Fibroblast of upper back skin (primary cell): ENCODE measurements around the gene CLEC18A.
"Not testable (repeated sequence)": the region's sequence is repeated elsewhere in the genome, so short reads cannot be mapped to it uniquely, and the experiment has no call there.

Experiments
- DNase-seq: peaks from one replicate; pipeline ENCODE4 v3.0.0-alpha.2; 2013

Gene CLEC18A

DNA sequence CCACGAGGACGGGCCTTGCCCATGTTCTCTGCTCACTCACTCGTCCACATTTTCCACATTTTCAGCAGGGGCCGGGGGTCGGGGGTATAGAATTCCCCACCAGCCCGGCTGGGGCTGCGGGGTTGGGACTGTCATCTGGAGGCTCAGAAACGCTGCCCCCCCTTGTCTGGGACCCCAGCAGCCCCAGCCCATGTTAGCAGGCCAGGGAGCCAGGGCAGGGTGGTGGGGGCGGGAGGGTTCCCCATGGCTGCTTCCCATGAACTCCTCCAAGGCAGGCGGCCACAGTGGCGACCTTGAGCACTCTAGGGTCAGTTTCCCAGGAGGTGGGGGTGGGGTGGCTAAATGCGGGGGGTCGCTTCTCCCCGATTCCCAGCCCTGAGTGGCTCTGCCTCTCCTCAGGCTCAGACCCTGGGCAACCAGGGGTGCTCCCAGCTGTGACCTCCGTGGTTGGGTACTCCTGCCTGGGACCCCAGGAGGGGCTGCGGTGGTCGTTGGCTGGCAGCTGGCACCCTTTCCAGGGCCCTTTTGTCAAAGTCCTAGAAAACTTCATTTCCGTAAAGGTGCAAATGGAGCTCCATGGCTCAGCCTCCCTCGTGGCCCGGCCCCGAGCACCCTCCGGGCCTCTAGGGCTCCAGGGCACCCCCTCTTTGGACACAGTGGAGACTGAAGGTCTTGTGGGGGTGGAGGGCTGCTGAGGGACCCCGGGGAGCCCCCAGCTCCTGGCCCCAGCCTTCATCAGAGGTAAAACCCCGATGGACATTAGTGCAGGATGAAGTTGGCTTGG, 1.6 kb downstream of the CLEC18A start:
- not testable (repeated sequence) for DNase-seq

DNA sequence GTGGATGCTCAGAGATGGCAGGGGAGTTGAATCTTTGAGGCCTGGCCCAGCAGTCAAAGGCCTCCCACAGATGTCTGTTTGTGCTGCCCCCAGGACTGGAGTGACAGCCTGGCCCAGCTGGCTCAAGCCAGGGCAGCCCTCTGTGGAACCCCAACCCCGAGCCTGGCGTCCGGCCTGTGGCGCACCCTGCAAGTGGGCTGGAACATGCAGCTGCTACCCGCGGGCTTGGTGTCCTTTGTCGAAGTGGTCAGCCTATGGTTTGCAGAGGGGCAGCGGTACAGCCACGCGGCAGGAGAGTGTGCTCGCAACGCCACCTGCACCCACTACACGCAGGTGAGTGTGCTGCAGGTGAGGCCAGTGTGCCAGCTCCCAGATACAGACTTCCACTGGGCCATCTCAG, 3.1 kb downstream of the CLEC18A start:
- DNase-seq: not testable (repeated sequence)

DNA sequence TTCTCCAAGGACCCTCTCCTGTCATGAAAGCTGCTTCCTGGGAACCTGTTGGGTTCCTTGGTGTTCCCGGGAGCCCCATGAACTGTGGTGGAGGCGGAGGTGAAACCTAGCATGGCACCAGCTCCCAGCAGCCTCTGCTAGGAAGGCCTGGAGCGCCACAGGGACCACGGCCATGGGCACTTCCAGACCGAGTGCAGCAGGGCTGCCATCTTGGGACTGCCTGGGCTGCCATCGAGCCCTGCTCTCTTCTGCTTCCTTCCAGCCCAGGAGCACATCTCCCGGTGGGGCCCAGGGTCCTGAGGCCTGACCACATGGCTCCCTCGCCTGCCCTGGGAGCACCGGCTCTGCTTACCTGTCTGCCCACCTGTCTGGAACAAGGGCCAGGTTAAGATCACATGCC, 12.2 kb downstream of the CLEC18A start:
- DNase-seq: not testable (repeated sequence)

DNA sequence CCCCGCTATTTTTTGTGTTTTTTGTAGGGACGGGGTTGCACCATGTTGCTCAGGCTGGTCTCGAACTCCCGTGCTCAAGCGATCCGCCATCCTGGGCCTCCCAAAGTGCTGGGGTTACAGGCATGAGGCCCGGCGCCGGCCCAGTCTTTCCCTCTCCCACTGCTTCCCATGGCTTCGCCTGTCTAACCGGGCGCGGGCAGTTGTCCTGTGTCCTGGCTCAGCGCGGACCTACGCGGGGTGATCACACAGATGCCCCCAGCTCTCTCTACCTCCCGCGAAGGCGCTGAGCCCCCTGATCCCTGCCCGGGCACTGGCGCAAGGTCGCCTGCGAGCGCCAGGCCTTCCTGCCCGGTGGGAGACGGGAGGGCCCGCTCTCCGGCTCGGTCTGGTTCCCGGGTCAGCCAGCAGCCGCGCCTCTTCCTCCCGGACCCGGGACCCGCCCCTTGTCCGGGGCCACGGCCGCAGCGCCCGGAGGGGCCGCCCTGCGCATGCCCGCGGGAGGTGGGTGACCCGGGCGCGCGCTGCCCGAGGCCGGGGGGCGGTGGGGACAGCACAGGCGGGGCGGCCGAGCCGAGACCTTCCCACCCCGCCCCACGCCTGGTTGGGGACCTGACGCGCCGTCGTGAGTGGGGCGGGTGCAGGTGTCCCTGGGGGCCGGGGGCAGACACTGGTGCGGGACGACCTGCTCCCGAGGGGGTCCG, 14.0 kb downstream of the CLEC18A start:
- peak; percentile 10 for DNase-seq

DNA sequence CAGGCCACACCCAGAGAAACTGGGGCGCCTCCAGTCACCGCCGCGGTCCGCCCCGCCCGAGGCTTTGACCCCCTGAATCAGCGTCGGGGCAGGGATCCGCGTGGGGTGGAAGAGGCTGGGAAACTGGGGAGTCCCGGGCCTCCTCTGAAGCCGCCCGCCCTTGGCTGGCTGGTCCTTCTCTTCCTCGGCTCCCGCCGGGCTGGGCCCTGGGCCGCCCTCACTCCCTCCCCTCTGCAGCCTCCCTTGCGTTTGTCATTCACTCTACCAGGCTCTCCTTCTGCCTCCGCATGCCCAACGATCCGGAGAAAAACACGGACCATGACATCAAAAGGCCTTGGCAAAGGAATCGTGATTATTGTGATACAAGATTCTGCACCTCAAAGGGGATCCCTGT, 14.5 kb downstream of the CLEC18A start:
- DNase-seq: not testable (repeated sequence)

DNA sequence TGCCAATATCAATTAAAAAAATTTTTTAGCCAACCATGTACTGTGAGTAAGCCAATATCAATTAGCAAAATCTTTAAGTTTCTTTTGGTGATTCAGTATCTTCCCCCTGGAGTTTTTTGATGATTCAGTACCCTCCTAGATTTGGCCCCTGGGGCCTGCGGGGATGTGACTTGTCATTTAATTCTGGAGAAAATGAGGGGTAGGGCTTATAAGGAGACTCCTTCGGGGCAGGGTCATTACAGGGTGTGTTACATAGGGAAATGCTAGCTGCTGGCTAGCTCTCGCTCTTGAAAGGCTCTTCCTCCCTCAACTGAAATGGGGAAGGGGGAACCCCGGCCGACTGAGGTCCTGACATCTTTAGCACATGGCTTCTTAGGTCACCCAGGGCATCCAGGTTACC, 16.6 kb downstream of the CLEC18A start:
- not testable (repeated sequence) for DNase-seq

DNA sequence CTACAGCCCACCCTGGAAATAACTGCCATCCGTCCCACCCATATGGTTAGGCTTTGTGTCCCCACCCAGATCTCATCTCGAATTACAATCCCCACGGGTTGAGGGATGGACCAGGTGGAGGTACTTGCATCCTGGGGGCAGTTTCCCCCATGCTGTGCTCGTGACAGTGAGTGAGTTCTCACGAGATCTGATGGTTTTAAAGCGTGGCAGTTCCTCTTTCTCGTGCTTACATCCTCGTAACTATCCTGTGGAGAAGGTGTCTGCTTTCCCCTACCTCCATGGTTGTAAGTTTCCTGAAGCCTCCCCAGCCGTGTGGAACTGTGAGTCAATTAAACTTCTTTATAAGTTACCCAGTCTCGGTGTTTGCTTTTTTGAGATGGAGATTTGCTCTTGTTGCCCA, 17.0 kb downstream of the CLEC18A start:
- not testable (repeated sequence) for DNase-seq

DNA sequence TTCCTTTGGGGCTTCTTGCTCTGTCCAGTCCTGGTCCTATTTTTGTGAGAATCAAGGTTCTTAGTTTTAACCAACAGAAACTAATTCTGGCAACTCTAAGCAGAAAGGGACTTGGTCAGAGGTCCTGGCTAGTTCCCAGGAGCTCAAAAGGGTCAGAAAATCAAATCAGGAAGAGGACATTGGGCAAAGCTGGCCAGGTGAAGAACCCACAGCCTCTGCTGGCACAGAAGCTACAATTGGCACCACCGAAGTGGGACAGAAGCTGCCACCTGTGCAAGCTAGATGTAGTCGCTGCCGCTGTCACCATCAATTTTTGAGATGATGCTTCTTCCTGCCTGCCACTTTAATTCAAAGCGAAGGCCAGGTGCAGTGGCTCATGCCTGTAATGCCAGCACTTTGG, 18.5 kb downstream of the CLEC18A start:
- DNase-seq: not testable (repeated sequence)

DNA sequence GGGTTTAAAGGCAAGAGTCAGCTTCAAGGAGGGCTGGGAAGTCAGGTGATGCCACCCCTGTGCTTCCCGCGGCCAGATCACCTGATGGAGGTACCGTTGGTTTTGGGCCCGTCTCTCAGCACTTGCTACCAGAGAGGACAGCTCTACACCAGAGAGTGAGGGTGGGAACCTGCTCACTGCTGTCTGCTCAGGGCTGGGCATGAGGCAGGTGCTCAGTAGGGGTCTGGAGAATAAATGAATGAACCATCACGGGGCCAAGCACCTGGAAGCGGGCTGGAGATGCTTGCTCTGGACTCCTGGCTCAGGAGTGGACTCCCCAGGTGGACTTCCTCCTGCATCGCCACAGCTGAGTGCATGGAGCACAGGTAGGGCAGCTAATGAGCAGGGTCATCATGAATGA, 21.0 kb downstream of the CLEC18A start:
- DNase-seq: not testable (repeated sequence)

DNA sequence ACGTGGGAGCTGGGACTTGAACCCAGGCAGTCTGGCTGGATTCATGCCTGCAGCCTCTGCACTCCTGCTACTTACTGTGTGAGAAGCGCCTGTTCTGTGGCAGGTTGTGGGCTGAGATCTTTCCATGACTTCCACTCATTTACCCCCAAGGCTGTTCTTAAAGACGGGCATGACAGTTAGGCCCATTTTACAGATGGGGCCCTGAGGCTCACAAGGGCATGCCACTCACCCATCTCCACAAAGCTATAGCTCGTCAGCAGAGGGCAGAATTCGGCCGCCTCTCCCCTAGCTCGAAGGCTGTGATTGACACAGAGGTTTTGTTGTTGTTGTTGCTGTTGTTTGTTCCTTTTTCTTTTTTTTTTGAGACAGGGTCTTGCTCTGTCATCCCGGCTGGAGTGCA, 21.8 kb downstream of the CLEC18A start:
- DNase-seq: not testable (repeated sequence)

DNA sequence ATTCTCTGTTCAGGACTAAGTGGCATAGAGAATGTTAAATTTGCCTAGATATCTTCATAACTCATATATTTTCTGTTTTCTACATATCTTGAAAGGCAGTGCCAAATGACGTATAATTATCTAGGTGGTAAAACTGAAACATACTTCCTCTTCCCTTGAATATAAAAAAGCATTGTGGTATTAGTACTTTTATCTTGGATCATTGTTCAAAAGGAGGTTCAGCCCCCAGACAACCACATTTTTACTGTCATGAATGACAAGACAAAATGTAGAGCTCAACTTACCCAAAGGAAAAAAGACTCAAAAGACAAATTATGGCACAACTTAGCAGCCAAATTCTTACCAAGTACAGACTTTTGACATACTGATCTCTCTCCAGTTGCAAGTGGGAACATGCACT, 34.1 kb downstream of the CLEC18A start:
- not testable (repeated sequence) for DNase-seq

DNA sequence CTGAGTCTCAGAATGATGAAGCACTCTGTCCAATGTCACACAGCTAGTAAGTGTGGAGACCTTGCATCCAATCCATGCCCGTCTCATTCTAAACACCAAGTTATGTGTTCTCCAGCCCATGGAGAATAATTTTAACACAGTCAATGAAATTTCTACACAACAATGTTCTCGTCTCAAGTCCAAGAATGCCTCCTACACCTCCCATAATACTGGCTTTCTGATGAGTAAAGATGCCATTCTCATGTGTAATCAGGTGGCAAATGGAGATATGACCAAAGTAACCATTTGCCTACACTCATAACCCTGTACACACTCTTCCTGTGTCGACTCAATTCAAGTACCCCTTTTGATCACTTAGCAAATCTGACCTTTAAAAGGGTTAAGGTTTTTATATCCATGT, 46.8 kb downstream of the CLEC18A start:
- not testable (repeated sequence) for DNase-seq

DNA sequence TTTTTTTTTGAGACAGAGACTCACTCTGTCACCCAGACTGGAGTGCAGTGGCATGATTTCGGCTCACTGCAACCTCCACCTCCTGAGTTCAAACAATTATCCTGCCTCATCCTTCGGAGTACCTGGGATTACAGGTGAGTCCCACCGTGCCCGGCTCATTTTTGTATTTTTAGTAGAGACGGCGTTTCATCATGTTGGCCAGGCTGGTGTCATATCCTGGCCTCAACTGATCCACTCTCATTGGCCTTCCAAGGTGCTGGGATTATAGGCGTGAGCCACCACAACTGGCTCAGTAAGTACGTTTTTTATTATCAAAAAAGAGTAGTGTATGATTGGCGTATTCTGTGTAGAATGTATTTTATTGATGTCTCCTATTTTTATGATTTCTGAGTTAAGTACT, 48.7 kb downstream of the CLEC18A start:
- DNase-seq: not testable (repeated sequence)

DNA sequence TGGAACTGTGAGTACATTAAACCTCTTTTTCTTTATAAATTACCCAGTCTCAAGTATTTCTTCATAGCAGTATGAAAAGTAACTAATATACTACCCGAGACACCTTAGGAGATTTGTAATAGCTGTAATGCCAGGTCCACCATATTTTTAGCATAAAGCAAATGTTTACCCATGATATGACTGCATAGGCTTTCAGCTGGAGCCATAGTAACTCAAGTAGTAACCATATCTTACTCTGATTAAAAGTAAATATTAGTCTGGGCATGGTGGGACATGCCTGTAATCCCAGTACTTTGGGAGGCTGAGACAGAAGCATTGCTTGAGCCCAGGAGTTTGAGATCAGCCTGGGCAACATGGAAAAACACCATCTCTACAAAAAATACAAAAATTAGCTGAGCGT, 52.4 kb downstream of the CLEC18A start:
- DNase-seq: not testable (repeated sequence)

DNA sequence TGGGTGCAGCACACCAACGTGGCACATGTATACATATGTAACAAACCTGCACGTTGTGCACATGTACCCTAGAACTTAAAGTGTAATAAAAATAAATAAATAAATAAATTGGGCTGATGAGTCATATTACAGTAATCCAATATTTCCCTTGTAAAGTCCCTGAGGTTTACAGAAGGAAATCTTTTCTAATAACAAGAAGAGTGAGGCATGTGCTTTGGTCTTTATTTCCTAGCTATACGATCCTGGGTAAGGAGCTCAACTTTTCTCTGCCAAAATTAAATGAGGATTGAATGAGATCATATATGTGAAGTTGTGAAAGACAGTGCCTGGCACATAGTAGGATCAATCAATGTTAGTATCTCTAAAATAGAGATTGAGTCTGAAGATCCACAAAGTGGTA, 57.5 kb downstream of the CLEC18A start:
- DNase-seq: not testable (repeated sequence)

DNA sequence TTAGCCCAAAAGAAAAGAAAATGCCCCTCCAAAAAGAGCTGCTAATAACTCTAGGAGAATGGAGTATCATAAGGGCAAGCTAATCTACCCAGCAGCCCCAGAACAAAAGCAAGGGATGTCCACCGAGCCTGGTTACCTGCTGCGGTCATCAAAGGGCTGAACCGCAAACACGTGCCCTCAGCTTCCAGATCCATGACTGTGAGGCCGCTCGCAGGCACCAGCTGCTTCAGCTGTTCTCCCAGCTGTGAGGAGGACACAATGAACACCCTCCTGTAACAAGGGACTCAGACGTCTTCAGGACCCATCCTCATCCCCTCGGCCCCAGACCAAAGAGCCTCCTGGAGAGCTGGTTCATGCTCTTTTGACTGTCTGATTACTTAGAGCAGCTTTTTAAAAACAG, 59.5 kb downstream of the CLEC18A start:
- DNase-seq: not testable (repeated sequence)

DNA sequence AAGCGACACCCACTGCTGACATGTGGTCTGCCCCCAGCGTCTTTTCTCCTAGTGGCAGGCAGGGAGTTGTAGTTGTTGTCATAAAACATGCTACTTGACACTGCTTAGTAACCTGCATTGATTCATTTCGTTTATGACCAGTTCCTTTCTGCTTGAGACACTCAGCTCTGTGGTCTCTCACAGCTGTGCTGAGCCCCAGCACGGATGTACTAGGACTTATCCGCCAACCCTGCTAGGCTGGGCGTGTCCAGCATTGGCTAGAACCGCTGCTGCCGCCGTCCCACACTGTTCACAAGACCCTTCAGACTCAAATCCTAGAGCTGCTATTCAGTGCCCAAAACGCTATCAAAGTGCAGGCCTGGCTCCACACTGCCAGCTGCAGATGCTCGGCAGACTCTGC, 60.0 kb downstream of the CLEC18A start:
- not testable (repeated sequence) for DNase-seq

DNA sequence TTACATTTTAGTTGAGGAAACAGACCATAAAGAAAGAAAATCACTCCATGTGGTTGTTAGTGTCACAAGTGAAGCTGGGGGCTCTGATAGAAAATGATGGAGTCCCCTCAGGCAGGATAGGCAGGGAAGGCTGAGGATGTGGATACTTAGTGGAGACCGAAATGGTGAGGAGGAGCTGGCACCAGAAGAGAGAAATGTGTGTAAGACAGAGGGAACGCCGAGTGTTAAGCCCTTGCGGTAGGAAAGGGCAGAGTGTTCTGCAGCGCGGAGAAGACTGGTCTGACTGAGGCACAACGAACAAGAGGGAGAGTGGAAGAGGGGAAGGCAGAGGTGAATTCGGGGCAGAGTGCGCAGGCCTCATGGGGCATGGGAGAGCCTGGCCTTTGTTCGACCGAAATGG, 61.2 kb downstream of the CLEC18A start:
- DNase-seq: not testable (repeated sequence)

DNA sequence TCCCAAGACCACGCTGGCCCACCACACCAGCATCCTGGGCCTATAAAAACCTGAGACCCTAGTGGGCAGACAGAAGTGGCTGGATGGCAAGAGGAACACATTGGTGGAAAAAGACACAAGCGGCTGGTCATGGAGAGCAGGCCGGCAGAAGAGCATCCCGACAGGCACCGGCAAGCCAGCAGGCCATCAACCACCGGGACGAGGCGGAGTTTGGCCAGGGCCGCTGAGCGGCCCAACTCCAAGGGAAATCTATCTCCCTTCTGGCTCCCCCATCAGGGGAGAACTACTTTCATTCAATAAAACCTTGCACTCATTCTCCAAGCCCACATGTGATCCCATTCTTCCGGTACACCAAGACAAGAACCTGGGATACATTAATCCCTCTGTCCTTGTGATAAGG, 61.8 kb downstream of the CLEC18A start:
- DNase-seq: not testable (repeated sequence)
